ENCODE data around the gene INTS2.
"Not testable (repeated sequence)": the region's sequence is repeated elsewhere in the genome, so short reads cannot be mapped to it uniquely, and the experiment has no call there.

Gene INTS2

DNA sequence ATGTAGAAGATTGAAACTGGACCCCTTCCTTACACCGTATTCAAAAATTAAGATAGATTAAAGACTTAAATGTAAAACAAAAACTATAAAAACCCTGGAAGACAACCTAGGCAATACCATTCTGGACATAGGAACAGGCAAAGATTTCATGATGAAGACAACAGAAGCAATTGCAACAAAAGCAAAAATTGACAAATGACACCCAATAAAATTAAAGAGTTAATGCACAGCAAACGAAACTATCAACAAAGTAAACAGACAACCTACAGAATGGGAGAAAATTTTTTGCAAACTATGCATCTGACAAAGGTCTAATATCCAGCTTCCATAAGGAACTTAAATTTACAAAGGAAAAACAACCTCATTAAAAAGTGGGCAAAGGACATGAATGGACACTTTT, 101.6 kb downstream of the INTS2 start:
- in situ Hi-C loops (cut with HindIII; ENCODE audit: low sequenced_read_pairs): not testable (repeated sequence)

DNA sequence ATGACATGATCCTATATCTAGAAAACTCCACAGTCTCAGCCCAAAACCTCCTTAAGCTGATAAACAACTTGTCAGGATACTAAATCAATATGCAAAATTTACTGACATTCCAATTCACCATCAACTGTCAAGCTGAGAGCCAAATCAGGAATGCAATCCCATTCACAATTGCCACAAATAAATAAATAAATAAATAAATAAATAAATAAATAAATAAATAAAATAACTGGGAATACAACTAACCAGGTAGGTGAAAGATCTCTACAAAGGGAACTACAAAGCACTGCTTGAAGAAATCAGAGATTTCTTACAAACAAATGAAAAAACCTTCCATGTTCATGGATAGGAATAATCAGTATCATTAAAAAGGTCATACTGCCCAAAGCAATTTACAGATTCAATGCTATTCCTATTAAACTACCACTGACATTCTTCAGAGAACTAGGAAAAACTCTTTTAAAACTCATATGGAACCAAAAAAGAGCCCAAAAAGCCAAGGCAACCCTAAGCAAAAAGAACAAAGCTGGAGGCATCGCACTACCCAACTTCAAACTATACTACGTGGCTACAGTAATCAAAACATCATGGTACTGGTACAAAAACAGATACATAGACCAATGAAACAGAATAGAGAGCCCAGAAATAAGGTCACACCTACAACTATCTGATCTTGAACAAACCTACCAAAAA, 102.2 kb downstream of the INTS2 start:
- in situ Hi-C loops (cut with HindIII; ENCODE audit: low sequenced_read_pairs): no loop called here

DNA sequence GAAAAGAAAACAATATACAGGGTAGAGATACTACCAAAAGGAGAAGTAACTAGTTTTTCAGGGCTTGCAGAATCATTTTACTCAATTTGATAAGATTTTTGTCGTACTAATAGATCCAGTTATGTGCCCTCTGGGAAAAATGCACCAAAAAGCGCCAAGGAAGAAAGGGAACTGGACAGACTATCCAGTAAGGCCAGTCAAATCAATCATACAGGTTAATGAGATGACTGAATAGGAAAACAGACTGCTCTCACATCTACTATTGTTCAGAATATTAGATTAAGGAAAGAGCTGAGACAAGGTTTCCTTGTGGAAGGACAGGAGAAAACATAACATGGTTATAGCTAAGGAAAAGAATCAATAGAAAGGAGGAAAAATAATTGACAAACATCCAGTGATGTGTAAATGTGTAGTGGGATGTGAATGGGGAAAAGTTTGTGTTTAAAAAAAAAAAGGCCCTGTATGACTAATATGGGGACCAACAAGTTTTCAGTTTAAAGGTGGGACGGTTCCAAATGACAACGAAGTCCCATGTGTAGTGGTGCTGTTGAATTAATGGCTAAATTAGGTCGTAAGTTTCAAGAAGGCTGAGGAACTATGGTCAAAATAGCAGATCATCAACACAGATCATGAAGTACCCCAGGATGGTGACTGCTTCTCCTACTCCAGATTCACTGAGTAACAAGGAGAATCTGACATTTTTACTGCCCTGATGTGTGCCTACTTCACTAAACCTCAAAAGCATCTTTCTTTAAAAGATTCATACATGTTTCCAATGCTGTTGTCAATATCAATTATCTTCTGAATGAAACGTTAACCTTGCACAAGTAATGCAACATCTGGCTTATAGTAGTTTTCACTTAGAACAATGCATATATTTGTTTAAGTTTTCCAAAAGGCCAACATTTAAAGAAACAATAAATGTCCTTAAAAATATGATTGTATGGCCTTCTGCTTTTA, 105.2 kb downstream of the INTS2 start:
- in situ Hi-C loops (cut with HindIII; ENCODE audit: low sequenced_read_pairs): no loop called here

DNA sequence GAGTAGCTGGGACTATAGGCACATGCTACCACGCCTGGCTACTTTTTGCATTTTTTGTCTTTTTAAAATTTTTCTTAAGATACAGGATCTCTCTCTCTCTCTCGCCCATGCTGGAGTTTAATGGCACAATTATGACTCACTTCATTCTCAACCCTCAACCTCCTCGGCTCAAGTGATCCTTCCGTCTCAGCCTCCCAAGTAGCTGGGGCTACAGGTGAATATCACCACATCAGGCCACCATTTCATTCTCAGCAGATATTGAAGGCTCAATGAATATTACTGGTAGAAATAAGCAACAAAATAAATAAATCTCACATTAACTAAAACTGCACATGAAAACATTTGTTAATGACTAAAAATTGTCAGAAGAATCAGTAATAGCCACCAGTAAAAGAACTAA, 106.1 kb downstream of the INTS2 start:
- in situ Hi-C loops (cut with HindIII; ENCODE audit: low sequenced_read_pairs): no loop called here

DNA sequence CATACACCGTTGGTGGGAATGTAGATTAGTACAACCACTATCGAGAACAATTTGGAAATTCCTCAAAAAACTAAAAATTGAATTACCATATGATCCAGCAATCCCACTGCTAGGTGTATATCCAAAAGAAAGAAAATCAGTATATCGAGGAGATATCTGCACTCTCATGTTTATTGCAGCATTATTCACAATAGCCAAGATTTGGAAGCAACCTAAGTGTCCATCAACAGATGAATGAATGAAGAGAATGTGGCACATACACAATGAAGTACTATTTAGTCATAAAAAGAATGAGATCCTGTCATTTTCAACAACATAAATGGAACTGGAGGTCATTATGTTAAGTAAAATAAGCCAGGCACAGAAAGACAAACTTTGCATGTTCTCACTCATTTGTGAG, 108.5 kb downstream of the INTS2 start:
- in situ Hi-C loops (cut with HindIII; ENCODE audit: low sequenced_read_pairs): not testable (repeated sequence)

DNA sequence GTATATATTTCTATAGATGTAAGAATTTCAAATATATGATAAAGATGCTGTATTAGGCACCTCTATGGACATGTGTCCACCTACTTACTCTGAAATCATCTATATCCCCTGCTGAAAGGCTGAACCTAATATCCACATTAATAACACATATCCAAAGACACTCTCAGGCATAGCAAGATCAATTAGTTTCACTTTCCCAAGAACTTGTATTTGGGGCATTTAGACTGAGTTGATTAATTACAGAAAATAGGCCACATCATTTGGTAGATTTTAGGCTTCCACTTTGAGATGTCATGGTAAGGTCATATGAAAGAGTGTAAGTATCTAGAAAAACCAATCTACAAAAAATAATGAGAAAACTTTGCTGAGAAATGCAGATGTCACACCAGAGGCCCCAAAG, 109.6 kb downstream of the INTS2 start:
- in situ Hi-C loops (cut with HindIII; ENCODE audit: low sequenced_read_pairs): no loop called here

DNA sequence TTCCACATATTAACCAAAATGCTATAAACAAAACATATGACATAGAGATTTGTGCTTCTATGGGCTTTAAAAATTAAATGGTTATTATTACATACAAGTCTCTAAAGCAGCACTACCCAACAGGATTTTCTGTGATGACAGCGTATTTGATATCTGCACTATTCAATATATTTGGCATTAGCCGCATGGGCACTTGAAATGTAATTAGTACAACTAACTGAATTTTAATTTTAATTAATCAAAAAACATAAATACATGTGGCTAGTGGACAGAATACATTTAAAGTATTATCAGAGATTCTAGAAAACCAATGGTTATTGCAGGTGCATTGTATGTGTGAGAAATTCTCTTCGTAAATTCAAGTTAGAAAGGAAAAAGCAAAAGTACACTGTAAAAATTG, 110.3 kb downstream of the INTS2 start:
- in situ Hi-C loops (cut with HindIII; ENCODE audit: low sequenced_read_pairs): no loop called here

DNA sequence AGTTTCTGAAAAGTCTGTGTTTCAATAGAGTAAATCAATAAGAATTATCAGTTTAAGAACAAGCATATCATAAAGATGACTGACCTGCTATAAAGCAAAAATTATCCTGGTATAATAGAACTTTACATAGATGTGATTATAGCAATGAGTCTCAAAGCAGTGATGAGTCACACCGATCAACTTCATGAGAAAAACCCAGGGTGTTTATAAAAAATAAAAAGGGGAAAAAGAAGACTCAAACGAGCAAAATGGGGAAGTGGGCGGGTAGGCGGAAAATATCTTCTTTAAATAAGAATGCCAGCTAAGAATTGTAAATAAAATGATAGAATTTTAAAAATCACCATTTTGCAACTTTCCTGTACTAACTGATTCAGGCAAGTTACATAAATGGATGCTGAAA, 111.2 kb downstream of the INTS2 start:
- in situ Hi-C loops (cut with HindIII; ENCODE audit: low sequenced_read_pairs): no loop called here

DNA sequence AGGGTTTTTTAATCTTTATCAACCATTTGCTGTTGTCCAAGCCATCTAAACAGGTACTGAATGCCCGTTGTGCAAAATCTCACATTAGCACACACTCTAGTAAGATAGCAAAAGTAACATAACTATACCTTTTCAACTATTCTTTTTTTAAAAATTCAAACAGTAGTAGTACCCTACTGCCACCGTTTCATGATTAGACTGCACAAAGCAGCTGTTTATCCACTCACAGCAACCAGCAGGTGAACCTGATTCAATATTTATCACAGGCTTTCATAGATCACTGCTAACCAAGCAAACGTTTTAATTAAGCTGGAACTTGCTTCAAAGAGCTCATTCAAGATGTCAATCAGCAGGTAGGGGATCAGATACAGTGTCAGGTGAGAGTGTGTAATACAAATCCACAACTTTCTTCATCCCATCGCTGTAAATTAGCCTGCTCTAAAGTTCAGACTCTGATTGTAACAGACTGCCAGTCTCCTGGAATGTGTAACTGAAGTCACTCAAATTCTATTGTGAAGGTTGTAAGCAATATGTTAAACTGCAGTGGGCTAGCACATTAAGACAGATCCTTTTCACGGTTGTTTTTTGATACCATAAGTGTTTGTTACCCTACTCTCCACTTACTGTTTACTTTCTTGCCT, 111.8 kb downstream of the INTS2 start:
- in situ Hi-C loops (cut with HindIII; ENCODE audit: low sequenced_read_pairs): no loop called here

All from DLD1 (cell line).